Vein endothelial cell (primary cell): ENCODE measurements around the gene SIGLEC6. TPM values are rescaled to one million over a fixed set of nuclear protein-coding genes. Genes with fewer than 3 reads are reported as not detected.

Source experiments
- small RNA-seq: library from RNA; depleted of rRNA; stranded (forward); fragments of <200 nt; gene quantifications from one replicate; pipeline ENCODE3, GENCODE V24; 2012
- total RNA-seq: library from RNA; depleted of rRNA; stranded (reverse); fragments of >200 nt; gene quantifications from 2 replicates; pipeline ENCODE4 v1.2.3, GENCODE V29; 2012

Gene SIGLEC6
- total RNA-seq = not detected in 2 replicates

DNA sequence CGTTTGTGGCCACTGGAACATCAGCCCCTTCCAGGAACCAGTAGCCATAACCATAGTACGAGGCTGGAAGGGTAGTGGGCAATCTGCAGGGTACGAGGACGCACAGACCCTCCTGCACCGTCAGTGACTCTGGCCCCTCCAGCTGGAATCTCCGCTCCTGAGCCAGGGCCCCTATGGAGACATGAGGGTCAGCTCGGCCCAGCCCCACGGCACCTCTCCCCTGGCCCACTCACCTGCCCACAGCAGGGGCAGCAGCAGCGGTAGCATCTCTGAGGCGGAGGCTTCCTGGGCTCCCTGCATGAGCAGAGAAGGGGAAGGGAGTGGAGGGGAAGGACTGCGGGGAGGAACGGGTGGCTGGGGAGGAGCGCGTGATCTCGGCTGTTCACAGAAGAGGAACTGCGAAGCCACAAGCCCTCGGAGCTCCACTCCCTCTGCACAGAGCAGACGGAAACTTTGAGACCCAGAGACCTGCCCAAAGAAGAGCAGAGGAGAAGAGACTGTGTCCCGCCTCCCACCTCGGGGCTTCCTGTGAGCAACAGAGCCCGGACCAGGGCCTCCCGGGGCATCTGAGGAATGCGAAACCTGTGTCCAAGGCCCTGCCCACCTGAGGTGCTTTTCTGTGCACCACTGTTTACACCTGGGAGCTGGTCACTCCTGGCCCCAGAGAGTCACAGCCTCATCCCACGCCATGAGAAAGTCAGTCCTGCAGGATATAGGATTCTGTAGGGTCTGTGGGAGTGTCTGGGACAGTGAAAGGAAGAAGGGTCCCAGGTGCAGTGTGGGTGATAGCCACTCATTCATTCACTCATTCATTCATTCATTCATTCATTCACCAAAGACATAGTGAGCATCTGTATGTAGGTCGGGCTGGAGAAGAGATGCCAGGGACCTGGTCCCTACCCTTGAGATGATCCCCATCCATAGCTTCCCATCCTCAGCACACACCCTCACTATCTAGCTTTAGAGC, at the start of gene SIGLEC6:
Gene SIGLEC6 (minus strand): TSS at position 322 of the 967 bp plus-strand sequence. CDS start 22 bp downstream, at position 300.

GRCh38 chr19:51570962-51571575, 39.6 kb upstream of the SIGLEC6 start, which contains the start of gene ZNF175:
Gene ZNF175 (plus strand): TSS chr19:51571283. CDS start chr19:51573330, 2,047 bp downstream.

GRCh38 chr19:51501594-51502263, 29.7 kb downstream of the SIGLEC6 start, which contains the start of gene SIGLEC12:
Gene SIGLEC12 (minus strand): TSS chr19:51501800. CDS start chr19:51501733, 67 bp downstream.

GRCh38 chr19:51478381-51479234, 52.9 kb downstream of the SIGLEC6 start, which contains the start of gene CEACAM18:
Gene CEACAM18 (plus strand): TSS chr19:51478539.

Small RNA genes lying within 50 kb of the gene (small RNA-seq; reads per million reads assigned to genes)
- not detected for gene AC020914.3

Other genes starting within 250 kb of the SIGLEC6 start
- gene IGLON5, start 220.0 kb downstream of the SIGLEC6 start, total RNA-seq = not detected in 2 replicates
- gene VSIG10L, start 189.5 kb downstream of the SIGLEC6 start, total RNA-seq = 0.19 and 0.33 TPM in 2 replicates
- 58.4 and 87.9 TPM in 2 replicates for gene ETFB, start 165.3 kb downstream of the SIGLEC6 start, total RNA-seq
- not detected in 2 replicates for gene CLDND2, start 162.7 kb downstream of the SIGLEC6 start, total RNA-seq
- gene NKG7, start 159.0 kb downstream of the SIGLEC6 start, total RNA-seq = not detected in 2 replicates
- gene LIM2, start 143.7 kb downstream of the SIGLEC6 start, total RNA-seq = not detected in 2 replicates
- gene C19orf84, start 141.1 kb downstream of the SIGLEC6 start, total RNA-seq = not detected in 2 replicates
- not detected in 2 replicates for gene SIGLEC10, start 114.0 kb downstream of the SIGLEC6 start, total RNA-seq
- gene SIGLEC8, start 73.2 kb downstream of the SIGLEC6 start, total RNA-seq = not detected in 2 replicates
- not detected in 2 replicates for gene CEACAM18, start 53.1 kb downstream of the SIGLEC6 start, total RNA-seq
- not detected in 2 replicates for gene SIGLEC12, start 29.9 kb downstream of the SIGLEC6 start, total RNA-seq
- gene ZNF175, start 39.6 kb upstream of the SIGLEC6 start, total RNA-seq = 11.0 and 17.0 TPM in 2 replicates
- under 0.01 TPM in 1 of 2 replicates, not detected in the other for gene SIGLEC5, start 98.7 kb upstream of the SIGLEC6 start, total RNA-seq
- gene SIGLEC14, start 115.2 kb upstream of the SIGLEC6 start, total RNA-seq = 0.29 and 0.33 TPM in 2 replicates
- 5.6 and 7.8 TPM in 2 replicates for gene SPACA6, start 161.7 kb upstream of the SIGLEC6 start, total RNA-seq
- gene HAS1, start 192.3 kb upstream of the SIGLEC6 start, total RNA-seq = not detected in 2 replicates
- not detected in 2 replicates for gene FPR1, start 220.2 kb upstream of the SIGLEC6 start, total RNA-seq
- gene FPR2, start 229.5 kb upstream of the SIGLEC6 start, total RNA-seq = not detected in 2 replicates